HepG2 (cell line): ENCODE results near the gene SYP. TPM values are rescaled to one million over a fixed set of nuclear protein-coding genes. Genes with fewer than 3 reads are reported as not detected.
A peak's percentile ranks its signal among the peaks of the same experiment; 100 is the strongest.

Experiments used
- CHCHD3 ChIP-seq: sonication (generic); formaldehyde crosslinking; IDR thresholded peaks from 2 replicates; pipeline ENCODE4 v1.8.0; 2022; ENCODE audit warnings: mild to moderate bottlenecking, missing genetic modification reagents, moderate library complexity
- EED ChIP-seq: sonication (generic); formaldehyde crosslinking; IDR thresholded peaks from 2 replicates; pipeline ENCODE4 v1.5.0; 2020; ENCODE audit warnings: mild to moderate bottlenecking, missing genetic modification reagents
- FOXK2 ChIP-seq: fragments of 450-650 bp; IDR thresholded peaks from 2 replicates; pipeline ENCODE4 v1.6.1; 2016
- HMGA1 ChIP-seq: sonication (generic); formaldehyde crosslinking; conservative IDR thresholded peaks from 2 replicates; pipeline ENCODE4 v1.4.0; 2020; ENCODE audit warnings: missing genetic modification reagents
- IRF2 ChIP-seq: IDR thresholded peaks from 2 replicates; pipeline ENCODE4 v1.6.1; 2018; ENCODE audit warnings: missing genetic modification reagents, missing compliant biosample characterization
- IRX3 ChIP-seq: sonication (generic); formaldehyde crosslinking; IDR thresholded peaks from 2 replicates; pipeline ENCODE4 v1.8.1; 2023; ENCODE audit warnings: mild to moderate bottlenecking, low read depth, missing genetic modification reagents, borderline replicate concordance
- MIER2 ChIP-seq: IDR thresholded peaks from 2 replicates; pipeline ENCODE4 v1.6.1; 2016; ENCODE audit warnings: missing biosample characterization, missing genetic modification reagents
- NCOA2 ChIP-seq: sonication (generic); formaldehyde crosslinking; IDR thresholded peaks from 2 replicates; pipeline ENCODE4 v1.8.0; 2022; ENCODE audit warnings: inconsistent platforms
- NCOA5 ChIP-seq: sonication (generic); formaldehyde crosslinking; IDR thresholded peaks from 2 replicates; pipeline ENCODE4 v1.4.0; 2020; ENCODE audit warnings: missing genetic modification reagents
- SIN3B ChIP-seq: fragments of 150-350 bp; IDR thresholded peaks from 2 replicates; pipeline ENCODE4 v1.6.1; 2014; ENCODE audit warnings: low read length
- SOX13 ChIP-seq, 3 experiments: fragments of 450-650 bp in 1 of 3; sonication (generic) in 1 of 3; formaldehyde crosslinking in 1 of 3; IDR thresholded peaks in 2 of 3; conservative IDR thresholded peaks in 1 of 3; 2 replicates each; pipeline versions ENCODE4 v1.5.0 to v1.6.1; 2016 to 2020; ENCODE audit warnings: antibody characterized with exemption in 1 of 3, mild to moderate bottlenecking in 1 of 3, missing compliant biosample characterization in 1 of 3, missing genetic modification reagents in 1 of 3, moderate library complexity in 1 of 3
- SOX6 ChIP-seq, 2 experiments: fragments of 450-650 bp in 1 of 2; sonication (generic) in 1 of 2; formaldehyde crosslinking in 1 of 2; IDR thresholded peaks; 2 replicates each; pipeline versions ENCODE4 v1.4.0 to v1.6.1; 2017 to 2020; ENCODE audit warnings: antibody characterized with exemption in 1 of 2, mild to moderate bottlenecking in 1 of 2, missing genetic modification reagents in 1 of 2
- TBX2 ChIP-seq: sonication (generic); formaldehyde crosslinking; IDR thresholded peaks from 2 replicates; pipeline ENCODE4 v1.5.0; 2020; ENCODE audit warnings: missing genetic modification reagents, mild to moderate bottlenecking, borderline replicate concordance
- ZFP1 ChIP-seq: IDR thresholded peaks from 2 replicates; pipeline ENCODE4 v1.6.1; 2016
- ZNF205 ChIP-seq: IDR thresholded peaks from 2 replicates; pipeline ENCODE4 v1.6.1; 2018; ENCODE audit warnings: missing biosample characterization, missing genetic modification reagents
- ZNF644 ChIP-seq: IDR thresholded peaks from 2 replicates; pipeline ENCODE4 v1.6.1; 2016; ENCODE audit warnings: low read depth
- ZNF713 ChIP-seq: sonication (generic); formaldehyde crosslinking; IDR thresholded peaks from 2 replicates; pipeline ENCODE4 v1.4.0; 2020; ENCODE audit warnings: mild to moderate bottlenecking, missing genetic modification reagents
- ZNF790 ChIP-seq: sonication (generic); formaldehyde crosslinking; IDR thresholded peaks from 2 replicates; pipeline ENCODE4 v1.8.0; 2022; ENCODE audit warnings: missing genetic modification reagents, mild to moderate bottlenecking, borderline replicate concordance
- polyA plus RNA-seq, 8 experiments: library from polyadenylated mRNA; depleted of rRNA in 3 of 8; stranded (reverse) in 7 of 8; unstranded in 1 of 8; fragments of >200 nt; fragmentation: Illumina TruSeq in 4 of 8; extraction: Trizol in 4 of 8; gene quantifications; 2 replicates each; pipeline versions ENCODE4 v1.2.1 to v1.2.3, GENCODE V29; 2011 to 2016; ENCODE audit warnings: low read depth in 4 of 8, missing spikeins in 1 of 8, mixed read lengths in 1 of 8; ENCODE audit not compliant: insufficient read depth in 1 of 8
- total RNA-seq, 5 experiments: library from RNA; depleted of rRNA; stranded (reverse); fragments of >200 nt; fragmentation: Illumina TruSeq; extraction: Trizol; gene quantifications; 2 replicates each; pipeline ENCODE4 v1.2.3, GENCODE V29; 2016; ENCODE audit warnings: low read depth in 1 of 5
- TF ChIP-seq, protein P1 (sequence below): sonication (generic); formaldehyde crosslinking; IDR thresholded peaks from 2 replicates; pipeline ENCODE4 v1.4.0; 2020; ENCODE audit warnings: missing genetic modification reagents
- TF ChIP-seq, protein P2 (sequence below): sonication (generic); formaldehyde crosslinking; IDR thresholded peaks from 2 replicates; pipeline ENCODE4 v1.5.0; 2020; ENCODE audit warnings: missing genetic modification reagents, mild to moderate bottlenecking, borderline replicate concordance
- TF ChIP-seq, protein P3 (sequence below): sonication (generic); formaldehyde crosslinking; IDR thresholded peaks from 2 replicates; pipeline ENCODE4 v1.4.0; 2020; ENCODE audit warnings: missing genetic modification reagents, borderline replicate concordance

SYP gene
- total and polyA plus RNA-seq, 2 of the 13 experiments (the other 11 are each of a cell fraction or from before 2014, with no cell fraction given), result 2.0 to 2.5 TPM

DNA sequence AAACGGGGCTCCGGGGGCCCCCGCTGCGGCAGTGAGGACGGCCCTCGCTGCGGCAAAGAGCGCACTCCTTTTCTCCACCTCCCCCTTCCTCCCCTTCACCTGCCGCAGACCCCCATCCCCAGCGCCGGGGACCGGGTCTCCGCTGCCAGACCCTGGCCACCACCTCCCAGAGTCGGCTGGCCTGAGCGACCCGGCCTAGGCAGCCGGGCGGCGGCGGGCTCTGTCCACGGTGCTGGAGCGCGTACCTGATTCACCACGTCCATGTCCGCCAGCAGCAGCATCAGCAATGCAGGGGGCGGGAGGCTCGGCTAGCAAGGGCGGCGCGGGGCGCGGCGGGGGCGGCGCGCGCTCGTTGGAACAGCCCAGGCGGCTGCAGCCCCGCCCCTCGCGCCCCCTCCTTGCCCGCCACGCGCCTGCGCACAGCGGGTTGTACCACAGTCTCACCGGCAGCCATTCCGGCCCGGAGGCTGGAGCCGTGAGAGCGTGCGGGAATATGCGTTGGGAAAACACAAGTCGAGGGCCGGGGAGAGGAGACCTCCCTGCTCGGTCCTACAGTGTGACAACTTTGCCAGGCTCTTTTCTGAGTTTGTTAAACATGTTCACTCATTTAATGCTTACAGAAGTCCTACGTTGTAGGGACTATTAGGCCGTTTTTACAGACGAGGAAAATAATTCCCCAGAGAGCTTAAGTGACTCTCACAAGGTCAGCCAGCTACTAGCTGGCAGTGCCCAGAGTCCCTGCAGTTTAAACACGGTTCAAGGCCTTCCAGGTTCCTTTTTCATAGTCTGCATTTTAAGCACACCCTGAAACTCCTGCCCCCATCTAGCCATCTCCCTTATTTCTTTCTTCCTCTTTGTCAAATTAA, at the start of gene SYP (continued):
- no peak for TF ChIP-seq HMGA1 (CRISPR knock-in tag)
- TF ChIP-seq SOX13 (IDR thresholded peaks at IDR 0.05), result no peak
- 0 out of 4 replicates have a peak, but pooled peaks of 1 of the 2 experiments have one; percentile 28 for TF ChIP-seq SOX13 (CRISPR knock-in tag; conservative IDR thresholded peaks at IDR 0.05 in 1 of 2, IDR thresholded peaks at IDR 0.05 in 1 of 2)
- TF ChIP-seq, protein P1, sequence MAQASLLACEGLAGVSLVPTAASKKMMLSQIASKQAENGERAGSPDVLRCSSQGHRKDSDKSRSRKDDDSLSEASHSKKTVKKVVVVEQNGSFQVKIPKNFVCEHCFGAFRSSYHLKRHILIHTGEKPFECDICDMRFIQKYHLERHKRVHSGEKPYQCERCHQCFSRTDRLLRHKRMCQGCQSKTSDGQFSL, result 0 out of 2 replicates have a peak, but pooled peaks have one; percentile 47
- peak; percentile 68; the same call in 1 of the 2 replicates for TF ChIP-seq CHCHD3 (CRISPR knock-in tag)
- TF ChIP-seq MIER2, result peak; percentile 98
- no peak for TF ChIP-seq FOXK2
- peak; percentile 84; the same call in 1 of the 2 replicates for TF ChIP-seq ZNF790 (CRISPR knock-in tag)
- no peak for TF ChIP-seq SIN3B
- TF ChIP-seq NCOA5 (CRISPR knock-in tag), result no peak
- 0 out of 2 replicates have a peak, but pooled peaks have one; percentile 85 for TF ChIP-seq IRX3 (CRISPR knock-in tag)
- no peak for TF ChIP-seq EED (CRISPR knock-in tag)
- TF ChIP-seq, protein P2, sequence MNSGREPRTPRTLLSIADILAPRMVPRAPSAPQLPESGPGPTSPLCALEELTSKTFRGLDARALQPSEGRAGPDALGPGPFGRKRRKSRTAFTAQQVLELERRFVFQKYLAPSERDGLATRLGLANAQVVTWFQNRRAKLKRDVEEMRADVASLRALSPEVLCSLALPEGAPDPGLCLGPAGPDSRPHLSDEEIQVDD, result no peak
- no peak for TF ChIP-seq ZNF713
- TF ChIP-seq, protein P3, sequence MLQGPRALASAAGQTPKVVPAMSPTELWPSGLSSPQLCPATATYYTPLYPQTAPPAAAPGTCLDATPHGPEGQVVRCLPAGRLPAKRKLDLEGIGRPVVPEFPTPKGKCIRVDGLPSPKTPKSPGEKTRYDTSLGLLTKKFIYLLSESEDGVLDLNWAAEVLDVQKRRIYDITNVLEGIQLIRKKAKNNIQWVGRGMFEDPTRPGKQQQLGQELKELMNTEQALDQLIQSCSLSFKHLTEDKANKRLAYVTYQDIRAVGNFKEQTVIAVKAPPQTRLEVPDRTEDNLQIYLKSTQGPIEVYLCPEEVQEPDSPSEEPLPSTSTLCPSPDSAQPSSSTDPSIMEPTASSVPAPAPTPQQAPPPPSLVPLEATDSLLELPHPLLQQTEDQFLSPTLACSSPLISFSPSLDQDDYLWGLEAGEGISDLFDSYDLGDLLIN (CRISPR knock-in tag), result no peak
- TF ChIP-seq NCOA2 (CRISPR knock-in tag), result peak; percentile 54; the same call in 1 of the 2 replicates
- TF ChIP-seq SOX6 (IDR thresholded peaks at IDR 0.05), result no peak
- TF ChIP-seq SOX6 (CRISPR knock-in tag; IDR thresholded peaks at IDR 0.05), result no peak
- no peak for TF ChIP-seq ZNF644
- TF ChIP-seq ZFP1, result peak; percentile 14; the same call in 1 of the 2 replicates
- TF ChIP-seq IRF2 (CRISPR knock-in tag), result 0 out of 2 replicates have a peak, but pooled peaks have one; percentile 36
- peak; percentile 39; the same call in 1 of the 2 replicates for TF ChIP-seq TBX2 (CRISPR knock-in tag)
- TF ChIP-seq ZNF205 (CRISPR knock-in tag), result peak; percentile 74
